Pancreas (tissue), 10 donors: ENCODE results near the gene EMD. TPM values are rescaled to one million over a fixed set of nuclear protein-coding genes. Genes with fewer than 3 reads are reported as not detected.

Experiments
- ATAC-seq, 4 donors: fragments of 200-7000 bp; cut with Tn5 transposase; one replicate each; pipeline versions ENCODE4 v1.8.0 to v1.9.1; 2020; ENCODE audit warnings: mild to moderate bottlenecking in 4 of 4, moderate library complexity in 4 of 4
- DNase-seq, 6 donors: peaks; one replicate each; pipeline ENCODE4 v3.0.0-alpha.2; 2020
- FAIRE-seq: peaks from 2 replicates; lab custom pipeline; 2012; peaks lifted over from hg19 to GRCh38; lab: Jason Lieb, UNC
- H3K27ac ChIP-seq, 4 donors: fragments of 200-600 bp; sonication (generic); 1 replicate in 3 of 4; 2 replicates in 1 of 4; pipeline versions ENCODE4 v1.5.0 to v1.8.0; 2020
- H3K27me3 ChIP-seq, 4 donors: fragments of 200-600 bp; one replicate each; pipeline ENCODE4 v1.8.0; 2021
- H3K36me3 ChIP-seq, 3 donors: fragments of 200-600 bp; sonication (generic) in 1 of 3; one replicate each; pipeline versions ENCODE4 v1.5.0 to v1.8.0; 2020 to 2021
- H3K4me1 ChIP-seq, 3 donors: fragments of 200-600 bp; one replicate each; pipeline ENCODE4 v1.8.0; 2021
- H3K4me3 ChIP-seq, 4 donors: fragments of 200-600 bp; sonication (generic) in 2 of 4; one replicate each; pipeline versions ENCODE4 v1.5.0 to v1.8.0; 2020 to 2021
- H3K9me3 ChIP-seq, 4 donors: fragments of 200-600 bp; one replicate each; pipeline ENCODE4 v1.8.0; 2021
- WGBS, 2 donors: extraction: QIAGEN DNeasy Blood & Tissue Kit; methylation state at CpG; one replicate each; pipeline ENCODE4 v1.1.7; 2013; 5-methylcytosine and 5-hydroxymethylcytosine counted together
- intact Hi-C, 3 donors: fragments of 100-400 bp; cut with DNase I; formaldehyde crosslinking; loops; one replicate each; pipeline versions ENCODE4 v1.11.1 to v1.14.2; 2022
- polyA plus RNA-seq, 2 donors: library from polyadenylated mRNA; stranded (reverse); fragments of 200-250 nt; gene quantifications; one replicate each; pipeline ENCODE4 v1.2.3, GENCODE V29; 2013
- total RNA-seq, 6 donors: library from RNA; stranded (reverse); fragmentation: NEBNext Ultra II Directional in 4 of 6; extraction: Animal tissue kit (Norgen Biotek cat#: 25700) in 4 of 6; gene quantifications; one replicate each; pipeline versions ENCODE4 v1.2.1 to v1.2.4, GENCODE V29; 2021 to 2023
- TF ChIP-seq, protein P1 (sequence below), 4 donors: fragments of 200-600 bp; sonication (generic) in 3 of 4; IDR thresholded peaks; one replicate each; pipeline versions ENCODE4 v1.5.0 to v1.8.0; 2021; ENCODE audit warnings: antibody characterized with exemption in 4 of 4
- donor health status: healthy with polysubstance abuse.
- donor health status: DM: no; HTN: no; CAD: no; lungs with moderate emphysema.
- donor health status: DM: no; HTN: no; CAD: no.
- donor health status: control.
- donor health status: control.
- donor health status: Bipolar disorder and iron deficiency.
- donor health status: DM: yes; HTN: yes; CAD: no.
- donor health status: DM: no; HTN: no; CAD: no.
- donor health status: DM: no; HTN: no; CAD: no.
- donor health status: DM: yes; HTN: yes; CAD: no.

EMD gene
- total and polyA plus RNA-seq, 8 donors, result 23.1 to 86.7 (median 41.4) TPM

DNA sequence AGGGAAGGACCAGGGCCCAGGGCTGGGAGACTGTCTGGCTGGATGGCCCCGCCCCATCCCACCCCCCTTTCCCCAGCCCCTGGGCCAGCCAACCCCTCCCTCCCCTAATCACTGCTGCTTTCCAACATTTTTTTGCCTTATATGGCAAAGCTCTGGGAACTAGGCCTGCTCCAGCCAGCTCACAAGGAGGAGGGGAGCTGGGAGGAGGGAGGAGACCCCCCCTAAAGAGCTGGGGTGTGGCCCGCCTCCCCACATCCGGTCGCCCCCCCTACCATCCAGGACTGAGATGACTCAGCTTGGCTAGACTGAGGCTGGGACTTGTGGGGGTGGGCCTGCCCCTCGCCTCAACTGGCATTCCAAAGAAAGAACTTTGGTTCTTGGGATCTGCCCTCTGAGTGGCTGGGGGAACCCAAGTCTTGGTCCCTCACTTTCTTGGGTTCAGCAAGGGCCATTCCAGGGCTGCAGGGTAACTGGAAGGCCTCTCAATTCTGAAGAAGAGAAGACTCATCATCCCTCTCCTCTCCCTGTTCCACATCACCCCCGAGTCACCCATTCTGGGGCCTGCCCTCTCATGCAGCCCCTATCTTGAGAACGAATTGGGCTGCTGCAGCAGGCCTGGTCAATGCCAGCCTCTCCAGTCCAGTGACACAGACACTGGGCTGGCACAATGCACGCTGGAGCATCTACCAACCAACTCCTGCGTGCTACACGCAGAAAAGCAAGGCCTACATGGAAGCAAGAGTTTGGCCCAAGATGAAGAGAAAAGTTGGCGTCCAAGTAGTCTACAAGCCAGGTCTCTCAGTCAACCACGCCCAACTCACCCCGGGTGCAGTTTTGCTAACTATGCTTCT, 9.4 kb upstream of the EMD start:
- Histone ChIP-seq H3K4me1 (peaks cover 0 to under 1% (median 0%) of the 10 kb centered on the region in 3 donors), H3K27ac (peak overlapping the region; percentile 42 to 81 (median 60)), H3K36me3 (peaks cover 0 to 8% (median 0%) of the 10 kb centered on the region in 3 donors), H3K4me3 (peak overlapping the region; percentile 22 to 55 (median 44)), H3K27me3 (no peaks in the 10 kb centered on the region), H3K9me3 (no peaks in the 10 kb centered on the region)
- intact Hi-C loops, result no loop called here
- FAIRE-seq, result no peak
- WGBS, 2 donors, result 51 to 63% methylated on average over 11 to 13 of the region's 13 CpGs
- ATAC-seq, result peak; percentile 6 to 23 (median 18)
- TF ChIP-seq, protein P1, sequence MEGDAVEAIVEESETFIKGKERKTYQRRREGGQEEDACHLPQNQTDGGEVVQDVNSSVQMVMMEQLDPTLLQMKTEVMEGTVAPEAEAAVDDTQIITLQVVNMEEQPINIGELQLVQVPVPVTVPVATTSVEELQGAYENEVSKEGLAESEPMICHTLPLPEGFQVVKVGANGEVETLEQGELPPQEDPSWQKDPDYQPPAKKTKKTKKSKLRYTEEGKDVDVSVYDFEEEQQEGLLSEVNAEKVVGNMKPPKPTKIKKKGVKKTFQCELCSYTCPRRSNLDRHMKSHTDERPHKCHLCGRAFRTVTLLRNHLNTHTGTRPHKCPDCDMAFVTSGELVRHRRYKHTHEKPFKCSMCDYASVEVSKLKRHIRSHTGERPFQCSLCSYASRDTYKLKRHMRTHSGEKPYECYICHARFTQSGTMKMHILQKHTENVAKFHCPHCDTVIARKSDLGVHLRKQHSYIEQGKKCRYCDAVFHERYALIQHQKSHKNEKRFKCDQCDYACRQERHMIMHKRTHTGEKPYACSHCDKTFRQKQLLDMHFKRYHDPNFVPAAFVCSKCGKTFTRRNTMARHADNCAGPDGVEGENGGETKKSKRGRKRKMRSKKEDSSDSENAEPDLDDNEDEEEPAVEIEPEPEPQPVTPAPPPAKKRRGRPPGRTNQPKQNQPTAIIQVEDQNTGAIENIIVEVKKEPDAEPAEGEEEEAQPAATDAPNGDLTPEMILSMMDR (IDR thresholded peaks at IDR 0.05), result no peak
- peak in 4 of 6 donors; percentile 50 to 65 (median 59) for DNase-seq

DNA sequence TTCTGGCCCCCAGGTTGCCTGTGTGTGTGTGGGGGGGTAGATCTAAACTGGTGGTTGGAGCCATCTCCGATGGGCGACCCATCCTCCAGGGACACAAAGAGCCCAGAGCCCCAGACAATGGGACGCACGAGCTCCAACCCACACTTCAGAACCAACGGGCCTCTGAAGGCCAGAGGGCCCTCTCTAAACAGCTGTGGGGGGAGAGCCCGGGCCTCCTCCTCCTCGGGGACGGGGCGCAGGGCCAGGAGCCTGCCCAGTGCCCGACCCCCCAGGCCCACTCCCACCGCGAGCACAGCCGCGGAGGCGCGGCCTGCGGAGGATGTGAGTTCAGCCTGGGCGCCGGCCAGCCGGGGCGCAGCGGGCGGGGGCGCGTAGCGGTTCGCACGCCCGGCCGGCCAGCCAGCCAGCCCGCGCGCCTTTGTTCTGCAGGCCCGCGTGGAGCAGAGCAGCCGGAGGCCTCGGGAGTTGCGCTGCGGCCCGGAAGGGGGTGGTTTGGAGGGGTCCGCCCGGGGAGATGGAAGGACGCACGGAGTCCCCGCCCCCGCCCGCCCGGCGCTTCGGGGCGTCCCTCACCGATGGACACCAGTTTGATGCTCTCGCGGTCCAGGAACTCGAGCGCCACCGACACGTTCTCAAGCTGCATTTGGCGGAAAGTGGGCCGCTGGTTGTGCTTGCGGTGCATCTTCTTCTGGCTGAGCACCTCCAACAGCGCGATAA, 8.6 kb upstream of the EMD start:
- H3K4me1 ChIP-seq, result peaks cover 0 to 6% (median 0%) of the 10 kb centered on the region in 3 donors

DNA sequence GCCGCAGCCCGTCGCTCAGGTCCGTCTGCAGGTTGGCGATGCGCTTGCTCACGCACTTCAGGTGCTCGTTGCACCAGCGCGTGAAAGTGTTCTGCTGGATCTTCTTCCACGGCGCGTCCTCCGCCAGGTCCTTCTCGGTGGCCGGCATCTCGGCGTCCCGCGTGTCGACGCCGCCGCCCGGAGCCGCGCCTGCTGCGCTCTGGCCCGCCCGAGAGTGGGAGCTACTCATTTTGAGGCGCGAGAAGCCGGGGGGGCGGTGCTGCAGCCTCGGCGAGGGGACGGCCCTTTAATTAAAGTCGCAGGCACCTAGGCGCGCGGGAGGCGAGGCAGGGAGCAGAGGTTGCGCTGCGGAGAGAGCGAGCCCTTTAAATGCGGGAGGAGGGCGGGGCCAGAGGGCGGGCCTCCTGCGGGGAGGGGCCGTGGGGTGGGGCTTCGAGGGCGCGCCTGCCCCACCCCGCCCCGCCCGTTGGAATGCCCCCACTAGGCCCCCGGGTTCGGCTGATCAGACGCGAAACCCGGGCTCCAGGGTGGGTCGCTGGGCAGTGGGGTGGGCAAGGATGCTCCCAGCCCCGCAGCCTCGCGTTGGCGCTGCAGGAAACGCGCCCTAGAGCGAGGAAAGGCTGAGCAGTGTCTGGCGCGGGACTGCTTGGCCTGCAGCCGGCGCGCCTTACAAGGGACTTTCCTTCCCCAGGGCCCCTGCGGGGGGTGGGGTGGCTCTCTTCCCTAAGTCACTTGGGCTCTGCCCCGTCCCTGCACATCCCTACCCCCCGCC, 7.9 kb upstream of the EMD start:
- intact Hi-C loops, result no loop called here
- peak overlapping the region; percentile 33 to 81 (median 54) for H3K27ac ChIP-seq
- ATAC-seq, result peak; percentile 57 to 76 (median 76)
- no peak for FAIRE-seq
- DNase-seq, result peak; percentile 84 to 93 (median 88)
- no peaks in the 10 kb centered on the region for H3K27me3 ChIP-seq
- H3K9me3 ChIP-seq, result no peaks in the 10 kb centered on the region
- H3K36me3 ChIP-seq, result peaks cover 0 to 4% (median 0%) of the 10 kb centered on the region in 3 donors
- peak overlapping the region; percentile 22 to 55 (median 44) for H3K4me3 ChIP-seq
- peaks cover 0 to 6% (median 0%) of the 10 kb centered on the region in 3 donors for H3K4me1 ChIP-seq
- WGBS, 2 donors, result 1 to 31% methylated on average over 64 to 73 of the region's 77 CpGs
- TF ChIP-seq, protein P1 (IDR thresholded peaks at IDR 0.05), result no peak

More for the DNA sequence above, 8.6 kb upstream of the EMD start:
- H3K27ac ChIP-seq, result peak overlapping the region in 3 of 4 donors; percentile 3 to 81 (median 72)
- no peaks in the 10 kb centered on the region for H3K9me3 ChIP-seq
- DNase-seq (no peak), FAIRE-seq (no peak), ATAC-seq (no peak)
- peaks cover 0 to 8% (median 0%) of the 10 kb centered on the region in 3 donors for H3K36me3 ChIP-seq
- intact Hi-C loops, result no loop called here
- H3K27me3 ChIP-seq, result no peaks in the 10 kb centered on the region
- 5 to 28% methylated on average over 45 to 63 of the region's 63 CpGs for WGBS, 2 donors
- H3K4me3 ChIP-seq, result peak overlapping the region; percentile 22 to 55 (median 44)
- TF ChIP-seq, protein P1 (IDR thresholded peaks at IDR 0.05), result no peak

DNA sequence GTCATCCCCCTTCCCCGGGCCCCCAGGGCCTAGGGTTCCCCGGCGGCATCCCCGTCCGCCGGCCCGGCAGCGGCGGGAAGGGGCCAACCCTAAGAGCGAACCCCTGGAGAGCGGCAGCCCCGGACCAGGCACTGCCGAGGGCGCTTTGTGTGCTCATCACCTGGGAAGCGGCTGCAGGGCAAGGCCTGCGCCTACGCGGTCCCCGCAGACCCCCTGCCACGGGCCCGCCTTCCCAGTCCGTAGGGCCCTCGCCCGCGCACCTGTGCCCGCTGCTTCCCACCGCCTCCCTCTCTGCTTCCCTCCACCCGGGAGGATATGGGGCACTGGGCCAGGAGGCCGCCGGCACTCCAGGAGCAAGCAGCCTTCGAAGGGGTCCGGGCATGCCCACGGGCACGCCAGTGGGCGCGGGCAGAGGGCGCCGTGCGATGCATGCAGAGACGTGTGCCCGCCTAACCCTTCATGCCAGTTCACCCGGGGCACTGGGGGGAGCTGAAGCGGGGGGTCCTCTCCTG, 7.2 kb upstream of the EMD start:
- H3K36me3 ChIP-seq, result no peaks in the 10 kb centered on the region
- peak overlapping the region; percentile 33 to 61 (median 42) for H3K27ac ChIP-seq
- TF ChIP-seq, protein P1 (IDR thresholded peaks at IDR 0.05), result no peak
- intact Hi-C loops, result no loop called here
- DNase-seq, result no peak
- ATAC-seq, result no peak
- FAIRE-seq, result no peak
- H3K4me1 ChIP-seq, result peaks cover 0 to 6% (median 0%) of the 10 kb centered on the region in 3 donors
- no peaks in the 10 kb centered on the region for H3K9me3 ChIP-seq
- peak overlapping the region in 3 of 4 donors; percentile 14 to 55 (median 31) for H3K4me3 ChIP-seq
- 45 to 51% methylated on average over 30 to 43 of the region's 43 CpGs for WGBS, 2 donors
- H3K27me3 ChIP-seq, result no peaks in the 10 kb centered on the region
